ENCODE results near the gene PAF1.

The PAF1 gene

DNA sequence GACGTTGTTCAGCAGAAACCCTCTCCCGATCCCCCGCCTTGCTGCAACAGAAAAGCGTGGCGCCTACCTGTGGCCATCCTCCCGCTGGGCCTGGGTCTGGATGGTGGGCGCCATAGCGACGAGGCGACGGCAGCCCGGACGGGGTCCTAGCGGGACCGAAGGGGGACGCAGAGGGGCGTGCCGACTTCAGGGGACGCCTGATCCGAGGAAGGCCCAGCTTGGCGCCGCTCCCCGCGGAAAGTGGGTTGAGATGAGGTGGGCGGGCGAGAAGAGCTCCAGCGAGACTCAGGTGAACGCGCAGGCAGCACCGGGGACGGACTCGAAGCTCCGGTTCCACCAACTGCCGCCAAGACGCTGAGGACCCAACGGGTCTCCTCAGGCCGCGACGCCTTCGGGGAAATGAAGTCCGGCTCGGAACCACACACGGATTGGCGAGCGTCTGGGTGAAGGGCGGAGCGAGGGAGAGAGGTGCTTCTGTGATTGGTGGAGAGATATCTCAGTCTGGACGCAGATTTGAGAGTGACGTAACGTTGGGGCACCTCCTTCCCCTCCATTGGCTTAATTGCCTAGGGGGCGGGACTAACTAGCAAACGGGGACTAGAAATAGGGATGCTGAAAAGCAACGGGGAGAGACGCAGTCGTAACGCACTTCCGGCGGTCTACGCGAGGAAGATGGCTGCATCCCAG lies at the start of gene PAF1, which contains the start of gene MED29:
PAF1 (minus strand) TSS at position 356 of the 687 bp plus-strand sequence; CDS start at position 114, 242 bp downstream.
MED29 (plus strand) TSS at position 628 of the 687 bp plus-strand sequence; CDS start at position 673, 45 bp downstream.
- DNase-seq (ENCODE audit: low spot score) = peak; percentile 100

DNA sequence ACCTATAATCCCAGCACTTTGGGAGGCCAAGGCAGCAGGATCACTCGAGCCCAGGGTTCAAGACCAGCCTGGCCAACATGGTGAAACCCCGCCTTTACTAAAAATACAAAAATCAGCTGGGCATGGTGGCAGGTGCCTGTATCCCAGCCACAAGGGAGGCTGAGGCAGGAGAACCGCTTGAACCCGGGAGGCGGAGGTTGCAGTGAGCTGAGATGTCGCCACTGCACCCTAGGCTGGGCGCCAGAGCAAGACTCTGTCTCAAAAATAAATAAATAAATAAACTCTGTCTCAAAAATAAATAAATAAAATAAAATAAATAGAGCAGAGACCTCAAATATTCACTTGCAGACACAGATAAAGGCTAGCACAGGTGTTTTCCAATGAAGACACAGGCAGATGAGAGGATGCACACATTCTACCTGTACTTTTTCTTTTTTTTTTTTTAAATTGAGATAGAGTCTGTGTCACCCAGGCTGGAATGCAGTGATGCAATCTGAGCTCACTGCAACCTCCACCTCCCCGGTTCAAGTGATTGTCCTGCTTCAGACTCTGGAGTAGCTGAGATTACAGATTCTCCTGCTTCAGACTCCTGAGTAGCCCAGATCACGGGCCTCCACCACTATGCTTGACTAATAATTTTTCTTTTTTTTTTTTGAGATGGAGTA lies 47.5 kb upstream of the PAF1 start:
- no peak for DNase-seq (ENCODE audit: low spot score)

DNA sequence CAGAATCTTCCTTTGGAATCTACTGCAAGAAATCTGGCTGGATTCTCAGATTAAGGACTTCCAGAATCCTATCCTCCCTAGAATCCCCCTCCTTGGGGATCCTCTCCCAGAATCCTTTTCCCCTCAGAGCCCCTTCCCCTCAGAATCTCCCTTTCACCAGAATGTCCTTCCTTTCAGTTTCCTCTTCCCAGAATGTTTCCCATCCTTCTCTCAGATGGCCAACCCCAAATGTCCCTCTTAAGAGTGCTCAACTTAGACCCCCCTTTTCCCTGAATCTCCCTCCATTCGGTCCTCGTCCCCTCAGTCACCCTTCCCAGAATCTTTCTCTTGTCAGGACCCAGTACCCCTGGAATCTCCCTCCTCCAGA lies 45.4 kb upstream of the PAF1 start:
- DNase-seq (ENCODE audit: low spot score) = no peak

DNA sequence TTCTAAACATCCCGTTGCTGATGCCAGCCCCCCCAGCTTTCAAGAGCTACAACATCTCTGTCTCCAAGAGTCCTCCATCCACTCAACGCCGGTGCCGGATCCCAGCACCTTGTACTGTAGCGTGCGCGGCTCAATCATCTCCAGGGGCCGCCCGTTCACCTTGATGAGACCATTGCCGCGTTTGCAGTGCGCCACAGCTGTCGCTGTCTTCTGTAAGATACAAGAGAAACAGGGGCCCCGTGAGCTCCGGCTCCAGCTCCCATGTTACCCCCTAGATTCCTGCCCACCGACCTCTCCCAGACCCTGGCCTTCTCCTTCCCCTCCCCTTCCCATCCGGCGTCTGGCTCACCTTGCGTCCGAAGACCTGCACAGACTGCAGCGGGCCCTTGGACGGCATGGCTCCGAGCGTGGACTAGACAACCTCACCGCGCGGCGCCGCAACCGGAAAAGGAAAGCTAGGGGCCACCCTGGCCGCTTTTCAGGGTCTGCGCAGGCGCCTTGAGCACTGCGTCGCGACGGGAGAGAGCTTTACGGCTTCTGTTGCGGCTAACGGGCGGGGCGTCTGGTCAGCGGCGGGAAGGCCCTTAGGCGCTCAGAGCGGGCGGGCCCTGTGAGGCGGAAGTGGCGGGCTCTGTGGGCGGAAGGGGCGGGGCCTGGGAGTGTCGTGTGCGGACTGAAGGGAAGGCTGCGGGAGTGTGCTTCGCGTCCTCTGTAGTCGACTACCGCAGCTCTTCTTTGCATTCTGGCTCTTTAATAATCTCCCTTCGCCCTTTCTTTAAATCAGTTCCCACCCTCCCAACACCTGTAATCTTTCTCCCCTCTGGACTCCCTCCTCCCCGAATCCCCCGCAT lies 44.8 kb upstream of the PAF1 start, which contains the start of gene RPS16:
RPS16 (minus strand) TSS at position 451 of the 851 bp plus-strand sequence; CDS start at position 397, 54 bp downstream.
- peak; percentile 98 for DNase-seq (ENCODE audit: low spot score)

DNA sequence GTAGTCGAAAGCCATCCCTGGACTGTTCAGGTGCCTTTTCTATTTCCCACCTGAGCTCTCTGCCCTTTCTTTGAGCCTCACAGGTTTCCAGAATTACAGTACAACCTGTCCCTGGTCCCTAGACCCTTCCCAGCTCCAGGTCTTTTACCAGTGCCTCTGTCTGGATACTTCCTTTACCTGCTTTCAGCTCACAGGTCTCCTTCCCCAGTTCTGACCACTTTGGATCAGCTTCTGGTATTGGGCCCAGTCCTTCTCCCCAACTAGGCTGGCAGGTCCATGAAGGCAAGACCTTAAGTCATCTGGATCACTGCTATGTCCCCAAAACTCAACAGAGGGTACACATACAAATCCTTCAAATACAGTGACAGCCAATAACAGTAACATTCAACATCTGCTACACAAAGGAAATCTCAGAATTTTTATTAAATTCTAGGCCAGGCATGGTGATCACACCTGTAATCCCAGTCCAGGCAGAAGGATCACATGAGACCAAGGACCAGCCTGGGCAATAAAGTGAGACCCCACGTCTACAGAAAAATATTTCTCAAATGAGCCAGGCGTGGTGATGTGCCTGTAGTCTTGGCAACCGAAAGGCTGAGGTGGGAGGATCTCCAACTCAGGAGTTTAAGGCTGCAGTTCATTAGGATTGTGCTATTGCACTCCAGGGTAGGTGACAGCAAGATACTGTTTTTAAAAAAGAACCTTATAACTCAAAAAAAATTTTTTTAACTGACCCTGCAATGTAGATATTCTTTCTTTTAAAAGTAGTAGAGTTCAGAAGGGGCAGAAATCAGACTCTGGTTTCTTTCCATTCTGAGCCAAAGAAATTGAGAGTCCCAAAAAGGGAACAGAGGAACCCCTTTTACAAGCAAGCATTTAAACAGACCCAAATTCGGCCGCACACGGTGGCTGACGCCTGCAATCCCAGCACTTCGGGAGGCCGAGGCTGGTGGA lies 43.5 kb upstream of the PAF1 start:
- no peak for DNase-seq (ENCODE audit: low spot score)

DNA sequence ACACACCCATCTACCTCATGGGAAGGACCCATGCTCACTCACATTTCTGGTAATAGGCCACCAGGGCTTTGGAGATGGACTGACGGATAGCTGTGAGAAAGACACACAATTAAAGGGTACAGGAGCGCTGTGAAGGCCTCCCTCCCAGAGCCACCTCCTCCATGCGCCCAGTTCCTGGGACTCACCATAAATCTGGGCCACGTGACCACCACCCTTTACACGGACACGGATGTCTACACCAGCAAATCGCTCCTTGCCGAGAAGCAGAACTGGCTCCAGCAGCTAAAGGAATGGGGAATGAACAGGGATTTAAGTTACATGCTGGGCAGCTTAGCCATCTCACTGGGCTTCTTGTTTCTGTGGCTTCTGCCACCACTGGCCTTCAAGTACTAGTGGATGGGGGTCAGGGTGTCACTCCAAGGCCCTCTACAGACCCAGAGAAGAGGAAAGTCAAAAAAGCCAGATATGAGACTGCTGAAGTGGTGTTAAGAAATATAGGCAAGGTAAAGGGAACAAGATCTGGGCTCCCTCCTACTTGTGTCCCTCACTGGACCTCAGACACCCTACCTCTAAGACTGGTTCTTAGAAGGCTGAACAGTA lies 42.7 kb upstream of the PAF1 start:
- DNase-seq (ENCODE audit: low spot score) = no peak

DNA sequence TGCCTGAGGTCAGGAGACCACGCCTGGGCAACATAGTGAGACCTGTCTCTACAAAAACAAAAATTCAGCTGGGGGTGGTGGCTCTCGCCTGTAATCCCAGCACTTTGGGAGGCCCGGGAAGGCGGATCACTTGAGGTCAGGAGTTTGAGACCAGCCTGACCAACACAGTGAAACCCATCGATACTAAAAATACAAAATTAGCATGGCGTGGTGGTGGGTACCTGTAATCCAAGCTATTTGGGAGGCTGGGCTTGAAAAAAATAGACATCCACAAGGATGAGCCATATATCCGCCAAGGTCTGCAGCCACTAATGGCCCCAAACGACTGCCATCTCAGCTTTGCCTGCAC lies 41.7 kb upstream of the PAF1 start:
- no peak for DNase-seq (ENCODE audit: low spot score)

DNA sequence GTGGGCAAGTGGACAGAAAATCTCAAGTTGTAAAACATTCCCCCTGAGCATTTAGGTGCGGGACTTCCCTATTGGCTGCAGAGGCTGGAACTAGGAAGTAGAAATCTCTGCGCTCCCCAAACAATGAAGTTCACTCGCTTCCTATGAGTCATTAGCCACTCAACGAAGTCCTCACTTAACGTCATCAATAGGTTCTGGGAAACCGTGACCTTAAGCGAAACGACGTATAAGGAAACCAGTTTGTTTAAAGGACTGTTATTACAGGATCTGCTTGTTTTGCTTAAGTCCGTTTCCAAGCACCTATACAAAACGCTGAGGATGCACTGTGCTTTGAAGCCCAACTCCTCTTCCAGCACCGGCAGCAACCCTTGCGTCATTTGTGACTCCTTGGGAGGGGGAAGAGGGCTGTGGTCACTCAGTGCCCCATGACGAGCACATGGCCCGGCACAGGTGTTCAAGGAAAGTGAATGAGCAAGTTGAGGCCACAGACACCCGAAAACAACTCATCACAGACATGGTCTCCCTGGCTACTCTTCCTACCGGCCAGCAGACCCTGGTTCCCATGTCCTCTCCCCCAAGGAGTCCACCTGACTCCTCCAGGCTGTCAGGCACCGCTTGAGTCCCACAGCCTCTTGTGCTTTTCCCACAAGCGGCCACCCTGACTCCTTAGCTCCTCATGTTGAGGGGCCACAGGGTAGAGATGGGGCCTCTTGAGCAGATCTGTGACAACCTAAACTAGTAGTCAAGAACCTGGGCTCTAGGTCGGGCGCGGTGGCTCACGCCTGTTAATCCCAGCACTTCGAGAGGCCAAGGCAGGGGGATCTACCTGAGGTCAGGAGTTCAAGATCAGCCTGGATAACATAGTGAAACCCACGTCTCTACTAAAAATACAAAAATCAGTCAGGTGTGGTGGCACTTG lies 40.0 kb upstream of the PAF1 start:
- peak; percentile 80 for DNase-seq (ENCODE audit: low spot score)

DNA sequence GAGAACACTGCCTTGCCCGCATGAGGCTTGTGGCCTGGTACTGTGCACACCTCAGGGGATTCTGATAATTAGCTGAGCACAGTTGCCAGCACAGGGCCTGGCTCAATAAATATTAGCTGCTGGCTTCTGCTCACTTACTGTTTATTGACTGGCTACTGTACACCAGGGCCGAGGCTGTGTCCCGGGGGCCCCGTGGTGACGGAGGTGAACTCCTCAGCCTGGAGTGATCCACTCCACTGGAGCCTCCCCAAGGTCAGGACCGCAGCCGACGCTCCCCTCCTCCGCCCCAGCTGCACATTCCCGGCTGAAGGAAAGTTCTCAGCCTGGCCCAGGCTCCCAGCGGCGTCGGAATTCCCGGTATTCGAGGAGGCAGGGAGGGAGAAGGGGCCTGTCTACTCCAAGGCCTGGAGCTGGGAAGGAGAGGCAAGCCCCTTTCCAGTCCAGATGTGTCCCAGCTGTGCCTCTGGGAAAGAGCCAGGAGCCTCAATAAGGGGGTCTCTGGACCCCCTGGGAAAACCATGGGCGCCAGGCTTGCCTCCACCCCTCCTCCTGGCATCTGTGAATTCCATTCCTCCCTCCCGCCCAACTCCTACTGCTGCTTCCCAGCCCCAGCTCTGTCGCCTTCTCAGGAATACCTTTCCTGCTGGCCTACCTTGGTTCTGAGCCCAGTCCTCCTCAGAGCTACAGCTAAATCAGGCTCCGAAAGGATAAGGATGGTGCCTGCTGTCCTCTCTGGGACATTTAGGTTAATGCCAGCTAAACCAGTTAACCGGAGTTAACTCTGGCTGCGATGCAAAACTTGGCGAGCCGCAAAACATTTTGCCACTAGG lies 37.6 kb upstream of the PAF1 start:
- no peak for DNase-seq (ENCODE audit: low spot score)

DNA sequence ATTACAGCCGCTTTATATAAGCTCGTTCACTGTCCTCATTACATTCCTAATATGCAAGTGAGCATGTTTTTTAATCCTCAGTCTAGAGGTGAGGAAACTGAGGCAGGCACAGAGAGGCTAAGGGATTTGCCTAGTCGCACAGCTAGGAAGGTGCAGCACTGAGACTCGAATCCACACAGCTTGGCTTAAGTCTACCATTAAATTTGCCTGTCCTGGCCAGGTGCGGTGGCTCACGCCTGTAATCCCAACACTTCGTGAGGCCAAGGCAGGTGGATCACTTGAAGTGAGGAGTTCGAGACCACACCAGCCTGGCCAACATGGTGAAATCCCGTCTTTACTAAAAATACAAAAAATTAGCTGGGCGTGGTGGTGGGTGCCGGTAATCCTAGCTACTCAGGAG lies 36.8 kb upstream of the PAF1 start:
- no peak for DNase-seq (ENCODE audit: low spot score)

DNA sequence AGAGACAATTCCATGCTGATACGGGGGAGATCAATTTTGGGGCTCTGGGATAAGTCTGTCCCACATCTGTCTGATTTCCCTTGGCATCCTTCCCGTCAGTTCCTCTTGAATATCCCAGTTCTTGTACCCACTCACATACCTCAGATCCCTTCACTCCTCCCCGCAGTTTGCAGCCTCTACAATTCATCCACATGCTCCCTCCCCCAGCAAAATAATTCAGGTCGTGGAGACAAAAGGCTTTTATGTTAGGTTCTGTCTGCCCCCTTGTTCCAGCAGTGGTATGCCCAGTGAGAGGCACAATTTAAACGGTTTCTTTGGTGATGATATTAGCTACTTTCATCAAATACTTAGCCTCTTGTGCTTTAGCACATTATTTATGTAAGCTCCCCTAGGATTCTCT lies 35.3 kb upstream of the PAF1 start:
- peak; percentile 50 for DNase-seq (ENCODE audit: low spot score)

DNA sequence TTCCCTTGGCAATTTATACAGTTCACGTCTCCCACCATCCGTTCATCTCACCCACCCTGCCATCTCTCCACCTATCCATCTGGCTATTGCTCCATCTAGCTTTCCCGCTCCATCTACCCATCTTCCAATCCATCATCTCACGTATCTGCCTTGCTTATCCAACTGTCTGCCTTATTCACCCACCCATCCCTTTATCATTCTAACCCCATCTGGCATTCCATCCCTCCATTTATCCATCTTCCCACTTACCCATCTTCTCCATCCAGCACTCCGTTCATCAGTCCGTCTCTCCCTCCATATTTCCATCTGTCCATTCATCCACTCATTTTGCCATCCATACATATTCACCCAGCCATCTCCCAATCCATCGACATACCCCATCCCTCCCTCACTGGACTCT lies 34.8 kb upstream of the PAF1 start:
- DNase-seq (ENCODE audit: low spot score) = no peak

DNA sequence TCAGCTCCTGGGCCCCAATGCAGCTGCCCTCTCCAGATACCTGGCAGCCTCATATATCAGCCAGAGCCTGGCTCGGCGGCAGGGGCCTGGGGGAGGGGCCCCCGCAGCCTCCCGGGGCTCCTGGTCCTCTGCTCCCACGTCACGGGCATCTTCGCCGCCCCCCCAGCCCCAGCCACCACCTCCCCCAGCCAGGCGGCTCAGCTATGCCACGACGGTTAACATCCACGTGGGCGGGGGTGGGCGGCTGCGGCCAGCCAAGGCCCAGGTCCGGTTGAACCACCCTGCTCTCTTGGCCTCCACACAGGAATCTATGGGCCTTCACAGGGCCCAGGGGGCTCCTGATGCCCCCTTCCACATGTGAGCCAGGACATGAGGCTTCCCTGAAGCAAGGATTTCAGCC lies 34.0 kb upstream of the PAF1 start:
- DNase-seq (ENCODE audit: low spot score) = no peak

DNA sequence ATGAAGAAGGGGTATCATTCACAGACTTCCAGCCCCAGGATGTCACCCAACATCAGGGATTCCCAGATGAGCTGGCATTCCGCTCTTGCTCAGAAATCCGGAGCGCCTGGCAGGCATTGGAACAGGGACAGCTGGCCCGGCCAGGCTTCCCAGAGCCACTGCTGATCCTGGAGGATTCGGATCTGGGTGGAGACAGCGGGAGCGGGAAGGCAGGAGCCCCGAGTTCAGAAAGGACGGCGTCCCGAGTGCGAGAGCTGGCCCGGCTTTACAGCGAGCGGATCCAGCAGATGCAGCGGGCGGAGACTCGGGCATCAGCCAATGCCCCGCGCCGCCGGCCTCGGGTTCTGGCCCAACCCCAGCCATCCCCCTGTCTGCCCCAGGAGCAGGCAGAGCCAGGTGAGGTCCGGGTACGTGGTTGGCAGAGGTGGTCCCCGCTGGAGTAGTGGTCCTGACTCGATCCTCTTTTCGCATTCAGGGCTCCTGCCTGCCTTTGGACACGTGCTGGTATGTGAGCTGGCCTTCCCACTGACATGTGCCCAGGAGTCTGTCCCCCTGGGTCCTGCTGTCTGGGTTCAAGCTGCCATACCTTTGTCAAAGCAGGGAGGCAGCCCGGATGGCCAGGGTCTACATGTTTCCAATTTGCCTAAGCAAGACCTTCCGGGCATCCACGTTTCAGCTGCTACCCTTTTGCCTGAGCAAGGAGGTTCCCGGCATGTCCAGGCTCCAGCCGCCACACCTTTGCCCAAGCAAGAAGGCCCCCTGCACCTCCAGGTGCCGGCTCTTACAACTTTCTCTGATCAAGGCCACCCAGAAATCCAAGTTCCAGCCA lies 32.6 kb upstream of the PAF1 start:
- DNase-seq (ENCODE audit: low spot score) = no peak

DNA sequence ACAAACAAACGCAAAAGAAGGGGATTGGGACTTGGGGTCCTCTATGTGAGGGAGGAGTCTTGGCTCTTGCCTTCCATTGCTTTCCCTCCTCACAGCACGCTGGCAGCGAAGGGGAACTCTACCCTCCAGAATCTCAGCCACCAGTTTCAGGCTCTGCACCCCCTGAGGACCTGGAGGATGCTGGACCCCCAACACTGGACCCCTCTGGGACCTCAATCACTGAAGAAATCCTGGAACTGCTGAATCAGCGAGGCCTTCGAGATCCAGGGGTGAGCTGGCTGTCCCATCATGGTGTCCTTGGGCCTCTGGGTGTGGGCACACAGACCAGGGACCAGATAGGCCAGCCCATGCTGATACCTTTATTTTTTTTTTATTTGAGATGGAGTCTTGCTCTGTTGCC lies 31.1 kb upstream of the PAF1 start:
- no peak for DNase-seq (ENCODE audit: low spot score)

DNA sequence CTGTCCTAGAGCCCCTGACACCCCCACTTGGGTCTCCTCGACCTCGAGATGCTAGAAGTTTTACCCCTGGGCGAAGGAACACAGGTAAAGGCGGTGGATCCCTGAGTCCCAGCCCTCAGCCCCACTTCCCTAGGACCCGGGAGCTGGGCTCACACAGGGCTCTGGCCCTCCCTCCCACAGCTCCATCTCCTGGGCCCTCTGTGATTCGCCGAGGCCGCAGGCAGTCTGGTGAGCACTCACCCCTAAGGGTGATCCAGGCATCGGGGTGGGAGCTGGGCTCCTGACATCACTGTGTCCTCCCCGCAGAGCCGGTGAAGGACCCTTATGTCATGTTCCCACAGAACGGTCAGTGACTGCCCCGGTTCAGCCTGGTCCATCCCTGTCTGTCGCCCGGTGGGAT lies 29.9 kb upstream of the PAF1 start:
- DNase-seq (ENCODE audit: low spot score) = no peak

DNA sequence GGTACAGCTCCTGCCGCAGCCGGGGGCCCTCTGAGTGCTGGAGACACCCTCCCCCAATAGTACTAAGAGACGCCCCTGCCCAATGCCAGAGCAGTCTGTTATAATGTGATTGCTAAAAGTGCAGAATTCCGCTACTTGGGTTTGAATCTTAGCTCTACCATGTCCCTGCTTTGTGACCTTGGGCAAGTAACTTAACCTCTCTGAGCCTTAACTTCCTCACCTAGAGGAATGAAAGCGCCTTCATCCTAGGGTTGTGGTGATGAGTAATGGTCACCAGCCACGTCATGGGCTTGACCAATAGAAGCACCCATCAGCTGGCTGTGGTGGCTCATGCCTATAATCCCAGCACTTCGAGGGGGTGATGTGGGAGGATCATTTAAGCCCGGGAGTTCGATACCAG lies 28.1 kb upstream of the PAF1 start:
- no peak for DNase-seq (ENCODE audit: low spot score)

DNA sequence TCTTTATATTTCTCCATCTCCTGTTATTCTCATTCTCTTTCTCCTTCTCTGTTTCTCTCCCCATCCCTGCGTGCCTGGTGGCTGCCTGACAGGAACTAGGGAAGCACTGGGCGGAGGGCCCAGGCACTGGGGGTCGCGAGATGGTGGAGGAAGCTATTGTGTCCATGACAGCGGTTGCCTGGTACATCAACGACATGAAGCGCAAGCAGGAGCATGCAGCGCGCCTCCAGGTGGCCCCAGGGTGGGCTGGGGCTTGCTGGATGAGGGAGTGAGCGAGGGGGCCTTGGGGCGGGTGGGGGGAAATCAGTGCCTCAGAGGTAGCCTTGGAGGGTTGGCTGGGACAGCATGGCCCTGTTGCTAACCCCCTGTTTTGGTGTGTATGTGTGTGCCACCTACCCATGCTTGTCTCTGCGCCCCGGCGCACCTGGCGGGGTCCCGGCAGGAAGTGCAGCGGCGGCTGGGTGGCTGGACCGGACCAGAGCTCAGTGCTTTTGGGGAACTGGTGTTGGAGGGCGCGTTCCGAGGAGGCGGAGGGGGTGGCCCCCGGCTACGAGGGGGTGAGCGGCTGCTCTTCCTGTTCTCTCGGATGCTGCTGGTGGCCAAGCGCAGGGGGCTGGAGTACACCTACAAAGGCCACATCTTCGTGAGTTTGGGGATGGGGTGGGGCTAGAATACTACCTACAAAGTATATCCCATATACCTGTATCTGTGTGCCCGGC lies 26.7 kb upstream of the PAF1 start:
- DNase-seq (ENCODE audit: low spot score) = no peak

Data from NAMALWA (cell line).